ENCODE measurements around the gene MYO1D. TPM values are rescaled to one million over a fixed set of nuclear protein-coding genes. Genes with fewer than 3 reads are reported as not detected.

Gene MYO1D
- total RNA-seq, 1 donor from 2014 or later: 18.0 TPM

DNA sequence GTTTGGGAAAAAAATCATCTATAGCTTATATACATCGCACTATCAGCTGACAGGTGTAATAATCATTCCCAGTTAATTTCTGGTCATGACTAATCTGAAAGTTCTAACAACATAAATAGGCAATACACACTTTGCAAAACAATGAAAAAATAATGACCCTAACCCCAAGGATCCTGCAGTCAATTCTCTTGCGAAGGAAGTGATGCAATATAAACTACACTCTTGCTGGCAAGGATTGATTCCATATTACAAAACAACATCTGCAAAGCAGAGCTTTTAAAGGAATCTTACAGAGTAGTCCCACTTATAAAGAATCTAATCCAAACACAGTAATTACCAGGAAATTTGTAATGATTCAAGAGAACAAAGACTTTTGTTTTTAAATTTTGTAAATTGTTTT is 73.4 kb downstream of the MYO1D start:
- no peak for TF ChIP-seq EZH2 (IDR thresholded peaks at IDR 0.05; ENCODE audit: insufficient read depth, low read length)
- TF ChIP-seq, protein P1, sequence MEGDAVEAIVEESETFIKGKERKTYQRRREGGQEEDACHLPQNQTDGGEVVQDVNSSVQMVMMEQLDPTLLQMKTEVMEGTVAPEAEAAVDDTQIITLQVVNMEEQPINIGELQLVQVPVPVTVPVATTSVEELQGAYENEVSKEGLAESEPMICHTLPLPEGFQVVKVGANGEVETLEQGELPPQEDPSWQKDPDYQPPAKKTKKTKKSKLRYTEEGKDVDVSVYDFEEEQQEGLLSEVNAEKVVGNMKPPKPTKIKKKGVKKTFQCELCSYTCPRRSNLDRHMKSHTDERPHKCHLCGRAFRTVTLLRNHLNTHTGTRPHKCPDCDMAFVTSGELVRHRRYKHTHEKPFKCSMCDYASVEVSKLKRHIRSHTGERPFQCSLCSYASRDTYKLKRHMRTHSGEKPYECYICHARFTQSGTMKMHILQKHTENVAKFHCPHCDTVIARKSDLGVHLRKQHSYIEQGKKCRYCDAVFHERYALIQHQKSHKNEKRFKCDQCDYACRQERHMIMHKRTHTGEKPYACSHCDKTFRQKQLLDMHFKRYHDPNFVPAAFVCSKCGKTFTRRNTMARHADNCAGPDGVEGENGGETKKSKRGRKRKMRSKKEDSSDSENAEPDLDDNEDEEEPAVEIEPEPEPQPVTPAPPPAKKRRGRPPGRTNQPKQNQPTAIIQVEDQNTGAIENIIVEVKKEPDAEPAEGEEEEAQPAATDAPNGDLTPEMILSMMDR (IDR thresholded peaks at IDR 0.05; ENCODE audit: insufficient read depth, low read depth, low read length): no peak
- Histone ChIP-seq H3K4me1 (ENCODE audit: insufficient read depth, low read length) (no peaks in the 10 kb centered on the region), H3K27me3 (ENCODE audit: insufficient read depth, low read length) (no peaks in the 10 kb centered on the region), H3K9me3 (ENCODE audit: insufficient read depth, low read depth, low read length) (no peaks in the 10 kb centered on the region), H3K36me3 (ENCODE audit: insufficient read depth, low read length) (no peaks in the 10 kb centered on the region), H2AFZ (ENCODE audit: low read depth, low read length) (no peak overlapping the region), H3K79me2 (ENCODE audit: insufficient read depth, low read length) (no peaks in the 10 kb centered on the region), H3K27ac (ENCODE audit: low read depth, low read length) (no peak overlapping the region), H4K20me1 (ENCODE audit: insufficient read depth, low read length) (no peaks in the 10 kb centered on the region), H3K4me3 (ENCODE audit: insufficient read depth, low read depth, low read length) (no peak overlapping the region), H3K4me2 (ENCODE audit: low read length) (no peak overlapping the region), H3K9ac (ENCODE audit: low read length) (no peak overlapping the region)
- Mint-ChIP-seq H3K27ac (ENCODE audit: unreplicated experiment) (no peak overlapping the region), H3K27me3 (ENCODE audit: low read depth, unreplicated experiment) (no peaks in the 10 kb centered on the region), H3K4me1 (ENCODE audit: low read depth, unreplicated experiment) (peaks cover 15% of the 10 kb centered on the region), H3K36me3 (ENCODE audit: low read depth, unreplicated experiment) (no peaks in the 10 kb centered on the region), H3K9me3 (ENCODE audit: unreplicated experiment) (no peaks in the 10 kb centered on the region), H3K4me3 (ENCODE audit: unreplicated experiment) (no peak overlapping the region)
- DNase-seq (ENCODE audit: low read depth) (no peak), FAIRE-seq (no peak)

DNA sequence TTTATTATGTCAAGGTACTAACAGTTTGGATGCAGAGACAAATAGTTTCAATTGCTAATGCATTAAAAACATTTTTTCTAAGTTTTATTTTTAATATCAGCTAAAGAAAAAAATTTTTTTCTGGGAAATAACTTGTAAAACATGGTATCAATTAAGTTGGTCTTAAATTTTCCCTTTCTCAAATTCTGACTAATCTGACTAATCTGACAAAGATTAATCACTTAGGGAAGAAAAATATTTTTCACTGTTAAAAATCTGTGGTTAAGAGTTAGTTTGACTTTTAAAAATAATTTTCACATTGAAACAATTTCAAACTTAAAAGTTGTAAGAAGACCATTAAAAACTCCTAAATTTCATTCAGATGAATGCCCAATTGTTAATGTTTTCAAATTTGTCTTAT is 74.6 kb downstream of the MYO1D start:
- no peaks in the 10 kb centered on the region for H3K36me3 Mint-ChIP-seq (ENCODE audit: low read depth, unreplicated experiment)
- DNase-seq (ENCODE audit: low read depth) (no peak), FAIRE-seq (no peak)
- no peak for TF ChIP-seq EZH2 (IDR thresholded peaks at IDR 0.05; ENCODE audit: insufficient read depth, low read length)
- TF ChIP-seq, protein P1 (IDR thresholded peaks at IDR 0.05; ENCODE audit: insufficient read depth, low read depth, low read length): no peak
- Histone ChIP-seq H4K20me1 (ENCODE audit: insufficient read depth, low read length) (no peaks in the 10 kb centered on the region), H3K27ac (ENCODE audit: low read depth, low read length) (no peak overlapping the region), H3K36me3 (ENCODE audit: insufficient read depth, low read length) (no peaks in the 10 kb centered on the region), H3K9ac (ENCODE audit: low read length) (no peak overlapping the region), H2AFZ (ENCODE audit: low read depth, low read length) (no peak overlapping the region), H3K4me3 (ENCODE audit: insufficient read depth, low read depth, low read length) (no peak overlapping the region), H3K9me3 (ENCODE audit: insufficient read depth, low read depth, low read length) (no peaks in the 10 kb centered on the region), H3K27me3 (ENCODE audit: insufficient read depth, low read length) (no peaks in the 10 kb centered on the region), H3K4me2 (ENCODE audit: low read length) (no peak overlapping the region), H3K4me1 (ENCODE audit: insufficient read depth, low read length) (no peaks in the 10 kb centered on the region), H3K79me2 (ENCODE audit: insufficient read depth, low read length) (no peaks in the 10 kb centered on the region)
- H3K27me3 Mint-ChIP-seq (ENCODE audit: low read depth, unreplicated experiment): no peaks in the 10 kb centered on the region
- no peaks in the 10 kb centered on the region for H3K9me3 Mint-ChIP-seq (ENCODE audit: unreplicated experiment)
- H3K4me1 Mint-ChIP-seq (ENCODE audit: low read depth, unreplicated experiment): peaks cover 19% of the 10 kb centered on the region
- H3K27ac Mint-ChIP-seq (ENCODE audit: unreplicated experiment): no peak overlapping the region
- H3K4me3 Mint-ChIP-seq (ENCODE audit: unreplicated experiment): no peak overlapping the region

DNA sequence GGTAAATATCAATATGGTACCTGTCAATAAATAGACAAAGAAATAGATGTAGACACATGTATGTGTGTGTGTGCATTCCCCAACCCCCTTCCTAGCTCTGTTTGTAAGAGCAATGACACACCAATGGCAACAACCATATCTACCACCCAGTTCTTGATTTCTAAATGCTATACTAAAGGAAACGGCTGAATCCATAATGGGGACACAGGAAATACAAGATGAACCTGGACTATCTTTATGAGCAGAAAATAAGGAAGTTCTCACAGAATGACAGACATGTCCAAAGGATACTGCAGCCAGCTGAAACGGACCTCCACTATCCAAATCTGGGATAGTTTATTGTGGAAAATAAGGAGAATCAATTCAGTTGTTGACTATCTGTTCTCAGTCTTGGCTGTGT is 75.3 kb downstream of the MYO1D start:
- H3K4me1 Mint-ChIP-seq (ENCODE audit: low read depth, unreplicated experiment): peaks cover 19% of the 10 kb centered on the region
- no peaks in the 10 kb centered on the region for H3K79me2 ChIP-seq (ENCODE audit: insufficient read depth, low read length)

More for the DNA sequence above, 75.3 kb downstream of the MYO1D start:
- Histone ChIP-seq H3K4me3 (ENCODE audit: insufficient read depth, low read depth, low read length) (no peak overlapping the region), H3K9me3 (ENCODE audit: insufficient read depth, low read depth, low read length) (no peaks in the 10 kb centered on the region), H3K4me2 (ENCODE audit: low read length) (no peak overlapping the region), H3K27ac (ENCODE audit: low read depth, low read length) (no peak overlapping the region), H2AFZ (ENCODE audit: low read depth, low read length) (no peak overlapping the region), H3K36me3 (ENCODE audit: insufficient read depth, low read length) (no peaks in the 10 kb centered on the region), H3K4me1 (ENCODE audit: insufficient read depth, low read length) (no peaks in the 10 kb centered on the region), H3K9ac (ENCODE audit: low read length) (no peak overlapping the region), H4K20me1 (ENCODE audit: insufficient read depth, low read length) (no peaks in the 10 kb centered on the region), H3K27me3 (ENCODE audit: insufficient read depth, low read length) (no peaks in the 10 kb centered on the region)
- no peak overlapping the region for H3K27ac Mint-ChIP-seq (ENCODE audit: unreplicated experiment)
- H3K9me3 Mint-ChIP-seq (ENCODE audit: unreplicated experiment): no peaks in the 10 kb centered on the region
- no peaks in the 10 kb centered on the region for H3K36me3 Mint-ChIP-seq (ENCODE audit: low read depth, unreplicated experiment)
- DNase-seq (ENCODE audit: low read depth): no peak
- no peak overlapping the region for H3K4me3 Mint-ChIP-seq (ENCODE audit: unreplicated experiment)
- no peak for FAIRE-seq
- TF ChIP-seq EZH2 (IDR thresholded peaks at IDR 0.05; ENCODE audit: insufficient read depth, low read length): no peak
- TF ChIP-seq, protein P1 (IDR thresholded peaks at IDR 0.05; ENCODE audit: insufficient read depth, low read depth, low read length): no peak
- no peaks in the 10 kb centered on the region for H3K27me3 Mint-ChIP-seq (ENCODE audit: low read depth, unreplicated experiment)
